IPS-NIHi7 (cell line): ENCODE measurements around the gene XPA.
A peak's percentile ranks its signal among the peaks of the same experiment; 100 is the strongest.

ENCODE experiments used
- DNase-seq: peaks from one replicate; pipeline ENCODE4 v3.0.0; 2012; ENCODE audit warnings: mixed read lengths; ENCODE audit errors: extremely low spot score

The XPA gene

DNA sequence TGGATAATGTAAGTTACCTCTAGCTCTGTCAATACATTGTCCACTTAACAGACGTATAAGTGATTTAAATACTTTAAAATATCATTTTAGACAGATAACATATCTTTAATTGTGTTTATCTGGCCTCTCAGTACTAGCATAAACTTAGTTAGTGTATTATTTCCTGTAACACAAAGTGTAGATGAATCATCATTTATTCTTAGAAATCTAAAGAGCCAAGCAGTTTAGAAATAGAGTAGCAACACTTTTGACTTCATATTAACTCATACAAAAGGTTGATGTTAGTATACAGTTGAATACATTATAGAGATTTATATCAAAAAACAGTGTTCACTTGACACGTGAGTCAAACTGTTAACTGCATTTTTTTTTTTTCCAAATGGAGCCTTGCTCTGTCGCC is 45.5 kb downstream of the XPA start:
- DNase-seq, result no peak

GRCh38 chr9:97647996-97648395 is 49.1 kb downstream of the XPA start:
- no peak for DNase-seq

GRCh38 chr9:97645720-97646119 is 51.4 kb downstream of the XPA start:
- DNase-seq, result no peak

DNA sequence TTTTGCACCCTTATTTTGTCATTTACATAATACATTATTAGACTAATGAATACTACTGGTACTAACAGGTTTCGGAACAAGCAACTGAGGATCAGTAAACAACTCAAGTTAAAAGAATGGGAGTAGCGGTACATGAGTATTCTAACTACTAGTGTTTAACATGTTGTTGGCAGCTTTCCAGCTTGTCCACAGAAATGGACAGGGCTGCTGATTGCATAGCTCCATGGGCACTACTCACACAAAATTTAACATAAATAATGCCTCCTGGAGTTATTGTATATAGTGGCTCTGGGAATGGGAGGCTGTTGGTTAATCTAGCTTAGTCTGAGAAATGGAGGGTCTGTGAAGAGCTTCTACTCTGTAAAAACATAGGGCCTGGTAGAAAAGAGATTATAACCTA is 56.8 kb downstream of the XPA start:
- no peak for DNase-seq

DNA sequence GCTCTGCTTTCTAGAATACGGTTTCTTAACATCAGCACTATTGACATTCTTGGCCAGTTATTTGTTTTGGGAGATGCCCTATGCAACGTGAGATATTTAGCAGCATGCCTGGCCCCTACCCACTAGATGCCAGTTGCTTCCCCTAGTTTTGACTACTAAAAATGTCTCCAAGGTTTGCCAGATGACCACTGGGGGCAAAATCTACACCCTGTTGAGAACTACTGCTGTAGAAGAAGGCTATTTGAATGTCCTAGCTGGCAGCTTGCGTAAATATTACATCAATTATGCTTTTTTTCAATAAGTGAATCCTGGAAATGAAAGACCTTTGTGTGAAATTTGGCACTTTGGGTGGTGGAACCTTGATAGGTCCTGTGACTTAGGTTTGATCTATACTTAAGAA is 58.5 kb downstream of the XPA start:
- no peak for DNase-seq

DNA sequence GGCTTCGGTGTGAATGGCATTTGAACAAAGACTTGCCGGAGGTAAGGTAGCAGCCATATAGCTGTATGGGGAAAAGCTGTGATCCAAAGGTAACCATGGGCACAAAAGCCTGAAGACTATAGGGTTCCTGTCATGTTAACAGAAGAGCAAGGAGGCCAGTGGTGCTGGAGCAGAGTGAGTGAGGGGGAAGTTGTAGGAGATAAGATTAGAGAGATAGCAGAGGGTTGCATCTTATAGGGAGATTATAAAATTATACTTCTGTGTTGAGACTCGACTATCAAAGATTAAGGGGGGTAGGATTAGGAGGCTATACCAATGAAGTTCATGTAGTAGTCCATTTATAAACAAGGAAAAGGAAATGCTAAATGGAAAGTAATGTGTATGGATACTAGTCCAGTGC is 60.2 kb downstream of the XPA start:
- DNase-seq, result no peak

- no peak for DNase-seq
Observed at GRCh38 chr9:97635026-97635425, 62.1 kb downstream of the XPA start.

DNA sequence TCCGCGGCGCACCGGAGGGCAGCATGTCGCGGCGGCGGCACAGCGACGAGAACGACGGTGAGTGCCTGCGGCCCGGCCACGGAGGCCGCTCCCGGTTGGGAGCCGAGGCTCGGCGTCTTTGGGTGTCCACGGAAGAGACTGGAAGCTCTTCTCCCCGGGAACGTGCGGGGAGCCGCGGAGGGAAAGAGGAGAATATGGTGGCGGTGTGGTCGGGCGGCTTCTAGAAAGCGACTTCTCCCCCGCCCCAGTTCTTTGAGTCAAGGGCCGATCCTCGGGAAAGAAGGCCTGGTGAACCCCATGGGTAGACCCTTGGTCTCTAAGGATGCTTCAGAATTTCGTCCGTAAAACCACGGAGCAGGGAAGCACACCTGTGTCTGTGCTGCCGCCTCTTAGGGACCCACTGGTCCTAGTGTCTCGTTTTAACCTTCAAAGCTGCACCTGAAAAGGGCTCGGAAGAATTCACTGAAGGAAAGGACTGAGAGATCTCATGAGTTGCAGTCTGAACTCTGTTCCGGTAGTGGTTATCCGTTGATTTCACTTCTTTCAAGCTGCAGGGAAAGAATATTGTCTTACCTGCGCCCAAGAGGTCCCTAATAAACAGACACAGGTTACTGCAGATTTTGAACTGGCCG is 63.2 kb downstream of the XPA start:
- no peak for DNase-seq

DNA sequence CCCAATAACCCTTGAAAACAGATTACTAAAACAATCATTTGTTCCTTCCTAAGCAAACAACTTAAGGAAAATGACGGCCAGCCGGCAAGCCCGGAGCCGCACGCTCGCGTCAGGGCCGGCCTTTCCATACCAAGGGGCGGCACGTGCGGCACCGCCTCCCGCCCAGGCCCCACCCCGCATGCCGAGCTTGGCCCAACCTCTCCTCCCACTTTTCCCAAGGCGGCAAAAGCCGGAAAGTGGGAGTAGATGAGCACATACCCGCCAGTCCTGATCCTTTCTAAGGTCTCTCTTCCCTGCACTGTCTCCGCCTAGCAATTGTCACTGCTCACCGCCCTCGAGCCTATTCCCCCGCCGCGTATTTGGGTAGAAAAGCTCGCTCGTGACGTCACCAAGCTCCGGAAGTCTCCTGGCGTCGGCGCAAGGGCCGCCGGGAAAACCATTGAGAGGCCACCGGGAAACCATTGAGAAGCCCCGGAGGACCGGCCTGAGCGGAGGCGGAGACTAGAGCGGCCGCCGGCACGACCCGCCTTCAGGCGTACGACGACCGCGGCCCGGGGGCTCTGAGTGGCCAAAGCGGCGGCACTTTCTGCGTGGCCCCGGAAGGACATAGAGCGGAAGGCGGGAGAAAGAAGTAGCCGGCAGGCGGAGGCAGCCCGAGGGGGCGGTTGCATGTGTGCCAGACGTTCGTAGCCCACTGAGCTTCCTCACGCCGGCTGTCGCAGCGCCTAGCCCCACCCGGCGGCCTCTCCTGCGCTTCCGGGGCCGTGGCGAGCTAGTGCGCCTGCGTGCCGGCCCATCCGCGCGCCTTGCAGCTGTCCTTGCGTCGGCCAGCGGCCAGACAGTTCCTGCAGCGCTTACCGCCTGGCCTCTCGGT is 63.9 kb downstream of the XPA start, which contains the start of the genes NCBP1 and TSTD2:
TSS of gene NCBP1 (plus strand) at position 837 of the 874 bp plus-strand sequence. CDS start 61 bp downstream, outside the sequence.
TSS of gene TSTD2 (minus strand) at position 384 of the 874 bp plus-strand sequence. CDS start 5,806 bp downstream, outside the sequence.
- peak; percentile 93 for DNase-seq

DNA sequence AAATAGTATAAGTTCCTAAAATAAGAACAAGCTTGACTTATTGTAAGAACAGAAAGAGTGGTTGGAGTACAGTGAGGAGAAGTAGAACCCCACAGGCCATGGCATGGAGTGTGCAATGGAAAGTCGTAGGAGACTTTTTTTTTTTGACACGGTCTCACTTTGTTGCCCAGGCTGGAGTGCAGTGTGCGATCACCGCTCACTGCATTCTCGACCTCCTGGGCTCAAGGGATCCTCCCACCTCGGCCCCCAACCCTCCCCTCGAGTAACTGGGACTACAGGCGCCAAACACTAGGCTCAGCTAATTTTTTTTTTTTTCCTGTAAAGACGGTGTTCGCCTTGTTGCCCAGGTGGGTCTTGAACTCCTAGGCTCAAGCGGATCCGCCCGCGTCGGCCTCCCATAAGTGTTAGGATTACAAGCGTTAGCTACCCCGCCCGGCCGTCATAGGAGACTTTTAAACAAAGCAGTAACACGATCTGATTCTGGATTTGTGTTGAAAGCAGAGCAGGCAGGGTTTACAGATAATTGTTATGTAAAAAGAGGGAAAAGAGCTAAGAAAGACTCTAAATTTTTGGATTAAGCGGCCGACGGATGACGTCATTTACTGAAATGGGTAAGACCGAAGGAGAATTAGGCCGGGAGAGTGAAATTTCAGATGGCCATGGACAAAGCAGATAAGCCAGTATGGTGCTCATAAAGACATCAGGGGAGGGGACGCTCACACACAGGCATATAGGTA is 64.7 kb downstream of the XPA start:
- DNase-seq, result peak; percentile 24

DNA sequence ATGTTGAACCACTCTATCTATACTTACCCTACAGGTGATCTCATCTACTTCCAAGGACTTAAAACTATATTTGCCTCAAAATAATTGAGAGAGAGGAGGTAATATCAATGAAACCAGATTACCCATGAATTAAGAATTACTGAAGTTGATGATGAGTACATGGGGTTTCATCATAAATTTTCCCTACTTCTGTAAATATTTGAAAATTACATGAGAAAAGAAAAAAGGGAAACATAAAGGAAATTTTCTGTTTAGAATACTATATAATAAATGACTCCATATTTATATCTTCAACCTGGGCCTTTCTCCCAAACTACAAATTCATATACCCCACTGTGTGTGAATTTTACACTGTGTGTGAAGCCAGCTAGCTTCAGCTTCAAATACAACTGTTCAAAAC is 66.5 kb downstream of the XPA start:
- no peak for DNase-seq

DNA sequence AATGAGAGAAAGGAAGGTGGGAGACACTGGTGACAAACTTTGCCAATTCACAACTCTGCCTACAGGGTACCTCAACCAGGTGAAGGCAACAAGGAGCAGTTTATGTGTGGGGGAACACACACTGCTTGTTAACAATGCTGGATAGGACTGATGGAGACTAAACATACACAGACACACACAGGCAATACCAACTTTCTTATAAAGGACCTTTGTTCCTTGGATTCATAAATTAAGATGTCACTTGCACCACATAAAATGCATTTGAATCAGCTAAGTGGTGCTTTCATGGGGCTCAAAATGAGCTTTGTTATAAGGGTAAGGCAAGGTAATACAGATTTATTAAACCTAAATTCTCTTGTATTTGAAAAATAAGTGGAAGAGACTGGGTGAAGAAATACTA is 68.0 kb downstream of the XPA start:
- no peak for DNase-seq

- no peak for DNase-seq
Observed at GRCh38 chr9:97628668-97629067, 68.5 kb downstream of the XPA start.

GRCh38 chr9:97627624-97628023 is 69.5 kb downstream of the XPA start:
- DNase-seq, result no peak

DNA sequence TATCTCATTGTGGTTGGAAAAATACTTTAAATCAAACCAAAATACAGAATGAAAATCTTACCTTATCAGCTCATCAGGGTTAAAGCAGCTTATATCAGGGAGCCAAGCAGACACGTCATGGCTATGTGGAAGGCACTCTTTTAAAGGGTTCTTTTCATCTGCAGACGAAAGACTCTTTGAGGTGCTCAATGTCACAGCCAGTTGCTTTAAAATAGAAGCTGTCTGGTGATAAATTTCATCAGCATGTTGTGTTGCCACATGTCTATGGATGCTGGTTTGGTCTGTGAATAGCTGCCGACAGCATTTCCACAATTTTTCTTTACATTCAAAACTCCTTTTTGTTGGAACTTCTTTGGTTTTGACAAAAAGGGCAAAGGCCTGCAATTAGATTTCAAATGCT is 71.5 kb downstream of the XPA start:
- no peak for DNase-seq
